Sigmoid colon (tissue), 7 donors: ENCODE results near the gene MAD1L1. TPM values are rescaled to one million over a fixed set of nuclear protein-coding genes. Genes with fewer than 3 reads are reported as not detected.

ENCODE experiments used
- DNase-seq: peaks from one replicate; pipeline ENCODE4 v3.0.0-alpha.2; 2019
- H3K27ac ChIP-seq, 4 donors: fragments of 200-600 bp; sonication (generic); one replicate each; pipeline ENCODE4 v1.5.1; 2016 to 2019; ENCODE audit warnings: mild to moderate bottlenecking in 1 of 4
- H3K27me3 ChIP-seq, 3 donors: fragments of 200-600 bp; sonication (generic); one replicate each; pipeline ENCODE4 v1.5.1; 2019; ENCODE audit warnings: mild to moderate bottlenecking in 1 of 3
- H3K36me3 ChIP-seq, 4 donors: fragments of 200-600 bp; sonication (generic); one replicate each; pipeline ENCODE4 v1.5.1; 2016 to 2019
- H3K4me1 ChIP-seq, 4 donors: fragments of 200-600 bp; sonication (generic); one replicate each; pipeline ENCODE4 v1.5.1; 2017 to 2019
- H3K4me3 ChIP-seq, 4 donors: fragments of 200-600 bp; sonication (generic); one replicate each; pipeline ENCODE4 v1.5.1; 2017 to 2019; ENCODE audit warnings: mild to moderate bottlenecking in 2 of 4, moderate library complexity in 1 of 4
- H3K9me3 ChIP-seq, 4 donors: fragments of 200-600 bp in 3 of 4; sonication (generic) in 3 of 4; one replicate each; pipeline versions ENCODE4 v1.5.1 to v1.6.1; 2013 to 2019
- CTCF ChIP-seq, 4 experiments: fragments of 450-650 bp in 3 of 4; fragments of 200-600 bp in 1 of 4; IDR thresholded peaks; one replicate each; pipeline ENCODE4 v1.5.1; 2016 to 2019; ENCODE audit warnings: antibody characterized with exemption in 4 of 4, mild to moderate bottlenecking in 3 of 4, moderate library complexity in 2 of 4
- EP300 ChIP-seq, 4 donors: sonication (generic); formaldehyde crosslinking; IDR thresholded peaks; one replicate each; pipeline ENCODE4 v1.6.1; 2017; ENCODE audit warnings: antibody characterized with exemption in 4 of 4
- POLR2A ChIP-seq, 2 donors: fragments of 450-650 bp; IDR thresholded peaks; one replicate each; pipeline ENCODE4 v1.6.1; 2016; ENCODE audit warnings: antibody characterized with exemption in 2 of 2, mild to moderate bottlenecking in 2 of 2, moderate library complexity in 2 of 2
- POLR2AphosphoS5 ChIP-seq, 4 donors: sonication (generic); formaldehyde crosslinking; IDR thresholded peaks; one replicate each; pipeline ENCODE4 v1.6.1; 2017; ENCODE audit warnings: antibody characterized with exemption in 4 of 4
- WGBS, 2 donors: extraction: QIAGEN DNeasy Blood & Tissue Kit; methylation state at CpG; one replicate each; pipeline ENCODE4 v1.1.7; 2013; 5-methylcytosine and 5-hydroxymethylcytosine counted together
- intact Hi-C: fragments of 100-400 bp; cut with DNase I; formaldehyde crosslinking; loops from one replicate; pipeline ENCODE4 v1.15.1; 2023
- polyA plus RNA-seq, 3 donors: library from polyadenylated mRNA; stranded (reverse); fragments of 200-250 nt; gene quantifications; one replicate each; pipeline ENCODE4 v1.2.3, GENCODE V29; 2013
- total RNA-seq, 4 donors: library from RNA; depleted of rRNA; stranded (reverse); fragments of >200 nt; gene quantifications; one replicate each; pipeline ENCODE4 v1.1.0, GENCODE V29; 2016
- donor health status: healthy with polysubstance abuse.
- donor health status: Bipolar disorder and iron deficiency.
- donor health status: healthy.

Gene MAD1L1
- total and polyA plus RNA-seq, 7 donors, result 10.2 to 38.4 (median 20.6) TPM

DNA sequence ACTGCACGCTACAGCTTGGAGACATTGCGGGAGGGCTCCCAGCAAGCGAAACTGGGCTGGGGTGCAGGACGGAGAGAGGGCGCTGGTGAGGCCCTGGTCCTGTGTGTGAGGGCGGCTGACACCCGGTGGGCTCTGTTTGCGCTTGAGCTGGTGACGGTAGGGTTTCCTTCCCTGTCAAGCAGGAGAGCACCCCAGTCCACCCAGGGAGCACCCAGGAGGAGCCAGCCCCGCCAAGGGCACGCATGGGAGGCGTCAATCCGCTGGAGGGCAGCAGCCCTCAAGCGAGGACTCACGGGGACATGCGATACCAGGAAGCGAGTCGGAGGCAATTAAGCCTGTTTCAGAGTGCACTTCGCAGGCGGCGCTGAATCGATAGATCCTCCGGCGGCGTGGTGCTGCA, 109.4 kb downstream of the MAD1L1 start:
- intact Hi-C loops, result no loop called here
- no peaks in the 10 kb centered on the region for H3K9me3 ChIP-seq
- H3K4me3 ChIP-seq, result no peak overlapping the region
- H3K27ac ChIP-seq, result no peak overlapping the region
- H3K27me3 ChIP-seq, result no peaks in the 10 kb centered on the region
- H3K4me1 ChIP-seq, result peaks cover 0 to 8% (median 7%) of the 10 kb centered on the region in 4 donors
- DNase-seq, result no peak
- WGBS, 2 donors, result 92% methylated on average over 25 of the region's 25 CpGs
- H3K36me3 ChIP-seq, result peaks cover 0 to 9% (median 0%) of the 10 kb centered on the region in 4 donors
- TF ChIP-seq CTCF (IDR thresholded peaks at IDR 0.05) (no peak), POLR2AphosphoS5 (IDR thresholded peaks at IDR 0.05) (no peak), EP300 (IDR thresholded peaks at IDR 0.05) (no peak), POLR2A (IDR thresholded peaks at IDR 0.05) (no peak)

- Histone ChIP-seq H3K4me1 (peaks cover 0 to 9% (median 8%) of the 10 kb centered on the region in 4 donors), H3K27ac (no peak overlapping the region), H3K4me3 (no peak overlapping the region), H3K9me3 (no peaks in the 10 kb centered on the region), H3K27me3 (no peaks in the 10 kb centered on the region), H3K36me3 (peaks cover 0 to 9% (median 0%) of the 10 kb centered on the region in 4 donors)
- 94 to 97% methylated on average over 16 of the region's 16 CpGs for WGBS, 2 donors
- no peak for DNase-seq
- intact Hi-C loops, result no loop called here
- TF ChIP-seq POLR2A (IDR thresholded peaks at IDR 0.05) (no peak), POLR2AphosphoS5 (IDR thresholded peaks at IDR 0.05) (no peak), CTCF (IDR thresholded peaks at IDR 0.05) (no peak), EP300 (IDR thresholded peaks at IDR 0.05) (no peak)
These were observed 110.1 kb downstream of the MAD1L1 start for GRCh38 chr7:2122651-2123050.

DNA sequence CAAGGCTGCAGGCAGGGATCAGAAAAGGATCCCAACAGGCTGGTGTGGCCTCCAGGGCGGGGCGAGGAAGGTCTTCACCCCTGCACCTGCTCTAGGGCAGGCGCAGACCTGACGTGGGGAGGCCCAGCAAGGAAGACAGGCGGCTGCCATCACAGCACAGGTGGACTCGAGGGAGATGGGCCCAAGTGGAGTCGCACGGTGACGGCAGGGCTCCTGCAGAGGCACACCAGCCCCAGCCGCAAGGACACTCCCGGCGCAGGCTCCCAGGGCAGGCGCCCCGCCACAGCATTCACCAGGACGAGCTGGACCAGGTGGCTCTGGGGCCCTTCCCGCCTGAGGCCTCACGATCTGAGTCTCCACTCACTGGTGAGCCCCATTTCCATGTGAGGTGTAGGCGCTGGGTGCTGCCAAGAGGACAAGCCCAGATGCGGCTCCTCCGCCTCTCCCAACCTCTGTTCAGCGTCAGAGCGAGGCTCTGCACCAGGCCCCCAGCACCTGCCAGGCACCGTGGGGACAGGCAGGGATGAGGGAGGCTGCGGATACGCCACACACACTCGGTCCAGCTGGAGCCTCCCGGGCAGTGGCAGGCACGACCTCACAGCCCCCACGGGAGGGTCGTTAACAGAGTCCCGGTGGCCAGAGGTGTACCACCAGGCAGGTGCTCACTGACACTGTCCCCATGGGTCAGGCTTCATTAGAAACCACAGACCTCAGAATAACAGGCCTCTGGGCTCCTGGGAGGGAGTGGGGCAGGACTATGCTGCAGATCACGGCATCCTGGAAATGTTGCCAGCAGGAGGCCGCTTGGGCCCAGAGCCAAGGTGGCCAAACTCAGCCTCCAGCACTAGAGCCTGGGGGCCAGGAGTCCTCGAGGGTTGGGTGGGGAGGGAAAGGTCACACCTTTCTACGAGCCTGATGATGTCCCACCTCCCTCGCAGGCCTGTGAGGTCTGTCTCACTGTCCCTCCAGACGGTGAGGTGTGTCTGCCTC, 111.6 kb downstream of the MAD1L1 start:
- no peak for DNase-seq
- Histone ChIP-seq H3K4me3 (no peak overlapping the region), H3K9me3 (no peaks in the 10 kb centered on the region), H3K27me3 (no peaks in the 10 kb centered on the region), H3K27ac (no peak overlapping the region), H3K36me3 (peaks cover 0 to 9% (median 0%) of the 10 kb centered on the region in 4 donors), H3K4me1 (peaks cover 0 to 24% (median 20%) of the 10 kb centered on the region in 4 donors)
- intact Hi-C loops, result no loop called here
- 89 to 93% methylated on average over 37 of the region's 37 CpGs for WGBS, 2 donors
- TF ChIP-seq CTCF (IDR thresholded peaks at IDR 0.05) (no peak), POLR2AphosphoS5 (IDR thresholded peaks at IDR 0.05) (no peak), POLR2A (IDR thresholded peaks at IDR 0.05) (no peak), EP300 (IDR thresholded peaks at IDR 0.05) (no peak)

- Histone ChIP-seq H3K36me3 (peaks cover 0 to 4% (median 0%) of the 10 kb centered on the region in 4 donors), H3K27me3 (no peaks in the 10 kb centered on the region), H3K27ac (no peak overlapping the region), H3K4me1 (peaks cover 0 to 31% (median 29%) of the 10 kb centered on the region in 4 donors), H3K4me3 (no peak overlapping the region), H3K9me3 (no peaks in the 10 kb centered on the region)
- no peak for DNase-seq
- WGBS, 2 donors, result 51 to 84% methylated on average over 12 of the region's 12 CpGs
- TF ChIP-seq EP300 (IDR thresholded peaks at IDR 0.05) (no peak), POLR2A (IDR thresholded peaks at IDR 0.05) (no peak), POLR2AphosphoS5 (IDR thresholded peaks at IDR 0.05) (no peak), CTCF (IDR thresholded peaks at IDR 0.05) (no peak)
- intact Hi-C loops, result no loop called here
These were observed 112.5 kb downstream of the MAD1L1 start for GRCh38 chr7:2120251-2120660.
